ENCODE data around the gene OR6C70. TPM values are rescaled to one million over a fixed set of nuclear protein-coding genes. Genes with fewer than 3 reads are reported as not detected.

OR6C70 gene
- total and polyA plus RNA-seq, 9 donors, result not detected

GRCh38 chr12:55425954-55426353, 44.0 kb downstream of the OR6C70 start, which contains the start of gene OR6C76:
Gene OR6C76 (plus strand): TSS chr12:55426254. CDS start chr12:55426254, 0 bp downstream.
- intact Hi-C loops (cut with DNase I), result no loop called here
- no peaks in the 10 kb centered on the region for H3K27me3 ChIP-seq
- no peak for DNase-seq
- no peaks in the 10 kb centered on the region for H3K9me3 ChIP-seq
- no peaks in the 10 kb centered on the region for H3K4me1 ChIP-seq (ENCODE audit: insufficient read depth)
- TF ChIP-seq, protein P1, sequence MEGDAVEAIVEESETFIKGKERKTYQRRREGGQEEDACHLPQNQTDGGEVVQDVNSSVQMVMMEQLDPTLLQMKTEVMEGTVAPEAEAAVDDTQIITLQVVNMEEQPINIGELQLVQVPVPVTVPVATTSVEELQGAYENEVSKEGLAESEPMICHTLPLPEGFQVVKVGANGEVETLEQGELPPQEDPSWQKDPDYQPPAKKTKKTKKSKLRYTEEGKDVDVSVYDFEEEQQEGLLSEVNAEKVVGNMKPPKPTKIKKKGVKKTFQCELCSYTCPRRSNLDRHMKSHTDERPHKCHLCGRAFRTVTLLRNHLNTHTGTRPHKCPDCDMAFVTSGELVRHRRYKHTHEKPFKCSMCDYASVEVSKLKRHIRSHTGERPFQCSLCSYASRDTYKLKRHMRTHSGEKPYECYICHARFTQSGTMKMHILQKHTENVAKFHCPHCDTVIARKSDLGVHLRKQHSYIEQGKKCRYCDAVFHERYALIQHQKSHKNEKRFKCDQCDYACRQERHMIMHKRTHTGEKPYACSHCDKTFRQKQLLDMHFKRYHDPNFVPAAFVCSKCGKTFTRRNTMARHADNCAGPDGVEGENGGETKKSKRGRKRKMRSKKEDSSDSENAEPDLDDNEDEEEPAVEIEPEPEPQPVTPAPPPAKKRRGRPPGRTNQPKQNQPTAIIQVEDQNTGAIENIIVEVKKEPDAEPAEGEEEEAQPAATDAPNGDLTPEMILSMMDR (IDR thresholded peaks at IDR 0.05), result no peak
- TF ChIP-seq POLR2A (IDR thresholded peaks at IDR 0.05), result no peak
- TF ChIP-seq EP300 (IDR thresholded peaks at IDR 0.05), result no peak
- WGBS, 3 donors, result 90 to 94% (median 94%) methylated on average over 4 of the region's 4 CpGs
- H3K36me3 ChIP-seq, result no peaks in the 10 kb centered on the region
- no peak within 1 kb of the TSS for H3K27ac ChIP-seq
- no peak within 1 kb of the TSS for H3K4me3 ChIP-seq

DNA sequence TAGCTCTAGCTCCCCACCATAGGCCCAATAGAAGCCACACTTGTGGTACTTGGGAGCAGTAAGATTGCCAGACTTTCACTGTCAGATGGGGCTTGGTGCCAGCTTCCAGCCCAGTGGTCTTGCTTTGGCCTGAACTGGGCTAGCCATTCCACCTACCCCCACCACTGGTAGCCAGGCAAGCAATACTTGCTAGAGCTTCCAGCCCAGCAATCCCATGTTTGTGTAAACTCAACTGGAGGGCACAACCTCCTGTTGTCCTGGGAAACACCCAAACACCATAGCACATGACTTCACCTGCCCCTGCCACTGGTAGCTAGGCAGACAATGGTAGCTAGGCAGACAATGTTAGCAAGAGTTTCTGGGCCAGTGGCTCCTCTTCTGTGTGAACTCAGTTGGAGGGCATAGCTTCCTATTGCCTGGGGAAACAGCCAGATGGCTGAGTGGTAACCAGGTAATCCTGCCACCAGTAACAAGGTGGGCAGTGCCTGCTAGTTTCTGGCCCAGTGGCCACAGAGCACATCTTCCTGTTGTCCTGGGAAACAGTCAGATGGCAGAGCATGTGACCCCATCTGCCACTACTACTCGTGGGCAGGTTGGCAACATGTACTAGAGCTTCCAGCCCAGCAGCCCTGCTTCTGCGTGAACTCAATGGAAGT, 49.5 kb downstream of the OR6C70 start:
- Histone ChIP-seq H3K27ac (no peak overlapping the region), H3K36me3 (no peaks in the 10 kb centered on the region), H3K27me3 (no peaks in the 10 kb centered on the region), H3K4me1 (ENCODE audit: insufficient read depth) (no peaks in the 10 kb centered on the region), H3K9me3 (no peaks in the 10 kb centered on the region), H3K4me3 (no peak overlapping the region)
- intact Hi-C loops (cut with DNase I), result no loop called here
- TF ChIP-seq, protein P1 (IDR thresholded peaks at IDR 0.05), result no peak
- TF ChIP-seq EP300 (IDR thresholded peaks at IDR 0.05) (no peak), POLR2A (IDR thresholded peaks at IDR 0.05) (no peak)
- WGBS, 3 donors, result 80 to 86% (median 83%) methylated on average over 2 of the region's 2 CpGs
- DNase-seq, result no peak

Other genes with a start within 250 kb of the OR6C70 start
- gene OR10A7, start 249.1 kb downstream of the OR6C70 start, total RNA-seq, result not detected
- not detected for gene OR10A7, start 249.1 kb downstream of the OR6C70 start, polyA plus RNA-seq
- not detected for gene OR6C74, start 225.5 kb downstream of the OR6C70 start, total RNA-seq
- gene OR6C74, start 225.5 kb downstream of the OR6C70 start, polyA plus RNA-seq, result not detected
- not detected for gene OR6C6, start 173.6 kb downstream of the OR6C70 start, total RNA-seq
- gene OR6C6, start 173.6 kb downstream of the OR6C70 start, polyA plus RNA-seq, result not detected
- not detected for gene OR6C1, start 155.8 kb downstream of the OR6C70 start, total RNA-seq
- gene OR6C1, start 155.8 kb downstream of the OR6C70 start, polyA plus RNA-seq, result not detected
- not detected for gene OR6C3, start 139.4 kb downstream of the OR6C70 start, total RNA-seq
- gene OR6C3, start 139.4 kb downstream of the OR6C70 start, polyA plus RNA-seq, result not detected
- gene OR6C75, start 107.2 kb downstream of the OR6C70 start, total RNA-seq, result not detected
- gene OR6C75, start 107.2 kb downstream of the OR6C70 start, polyA plus RNA-seq, result not detected
- not detected for gene OR6C65, start 69.6 kb downstream of the OR6C70 start, total RNA-seq
- not detected for gene OR6C65, start 69.6 kb downstream of the OR6C70 start, polyA plus RNA-seq
- gene OR6C76, start 43.9 kb downstream of the OR6C70 start, total RNA-seq, result not detected
- gene OR6C76, start 43.9 kb downstream of the OR6C70 start, polyA plus RNA-seq, result not detected
- not detected for gene OR6C2, start 26.1 kb downstream of the OR6C70 start, total RNA-seq
- not detected for gene OR6C2, start 26.1 kb downstream of the OR6C70 start, polyA plus RNA-seq
- not detected for gene OR6C68, start 22.2 kb upstream of the OR6C70 start, total RNA-seq
- gene OR6C68, start 22.2 kb upstream of the OR6C70 start, polyA plus RNA-seq, result not detected
- not detected for gene OR6C4, start 79.5 kb upstream of the OR6C70 start, total RNA-seq
- gene OR6C4, start 79.5 kb upstream of the OR6C70 start, polyA plus RNA-seq, result not detected
- gene OR2AP1, start 102.3 kb upstream of the OR6C70 start, total RNA-seq, result not detected
- gene OR2AP1, start 102.3 kb upstream of the OR6C70 start, polyA plus RNA-seq, result not detected
- not detected for gene OR10P1, start 166.8 kb upstream of the OR6C70 start, total RNA-seq
- not detected for gene OR10P1, start 166.8 kb upstream of the OR6C70 start, polyA plus RNA-seq
- gene ITGA7, start 237.8 kb upstream of the OR6C70 start, total RNA-seq, result 10 to 100 TPM in 5 of 7 donors, 1 to 10 TPM in 2; 4.9 to 69.6 (median 25.9) TPM
- gene ITGA7, start 237.8 kb upstream of the OR6C70 start, polyA plus RNA-seq, result 10 to 100 TPM; 19.5 to 38.3 TPM
- gene BLOC1S1, start 245.9 kb upstream of the OR6C70 start, total RNA-seq, result 100 to 1,000 TPM in 4 of 7 donors, 10 to 100 TPM in 3; 96.0 to 143 (median 120) TPM
- 100 to 1,000 TPM; 101 to 214 TPM for gene BLOC1S1, start 245.9 kb upstream of the OR6C70 start, polyA plus RNA-seq